H1 (cell line): ENCODE data around the gene KDM6A.

ENCODE experiments used
- CEBPB ChIP-seq: IDR thresholded peaks from 2 replicates; pipeline ENCODE4 v1.6.1; 2012; ENCODE audit warnings: low read depth, low read length
- CHD1 ChIP-seq: IDR thresholded peaks from 2 replicates; pipeline ENCODE4 v1.6.1; 2012; ENCODE audit warnings: low read depth, low read length, improper control_type of control experiment
- CREB1 ChIP-seq: IDR thresholded peaks from 2 replicates; pipeline ENCODE4 v1.6.1; 2012; ENCODE audit warnings: inconsistent platforms
- GABPA ChIP-seq: IDR thresholded peaks from 2 replicates; pipeline ENCODE4 v1.6.1; 2011; ENCODE audit warnings: mild to moderate bottlenecking, low read length, moderate library complexity, borderline replicate concordance; ENCODE audit not compliant: insufficient read depth
- JUN ChIP-seq: IDR thresholded peaks from 2 replicates; pipeline ENCODE4 v1.6.1; 2011; ENCODE audit warnings: low read depth, mild to moderate bottlenecking, improper control_type of control experiment, low read length
- PHF8 ChIP-seq: fragments of 200-600 bp; sonication (generic); conservative IDR thresholded peaks from 2 replicates; pipeline ENCODE4 v1.7.1; 2012; ENCODE audit warnings: low read depth, mild to moderate bottlenecking, inconsistent platforms, low read length, moderate library complexity
- POLR2A ChIP-seq, 2 experiments: IDR thresholded peaks; 1 replicate in 1 of 2; 2 replicates in 1 of 2; pipeline ENCODE4 v1.6.1; 2011; ENCODE audit warnings: low read depth in 2 of 2, low read length in 2 of 2, mild to moderate bottlenecking in 2 of 2; ENCODE audit errors: control extremely low read depth in 1 of 2
- TCF12 ChIP-seq: IDR thresholded peaks from 2 replicates; pipeline ENCODE4 v1.6.1; 2011; ENCODE audit warnings: low read depth, mild to moderate bottlenecking, low read length
- ZNF274 ChIP-seq: IDR thresholded peaks from 2 replicates; pipeline ENCODE4 v1.7.0; 2012; ENCODE audit warnings: low read length, borderline replicate concordance; ENCODE audit errors: extremely low read depth
- TF ChIP-seq, protein P1 (sequence below), 3 experiments: IDR thresholded peaks; 1 replicate in 2 of 3; 2 replicates in 1 of 3; pipeline versions ENCODE4 v1.5.1 to v1.6.1; 2011; ENCODE audit warnings: low read length in 3 of 3, mild to moderate bottlenecking in 3 of 3, inconsistent platforms in 2 of 3, low read depth in 1 of 3, moderate library complexity in 1 of 3; ENCODE audit not compliant: insufficient read depth in 1 of 3; ENCODE audit errors: control extremely low read depth in 1 of 3

GRCh38 chrX:44899946-44900345, 27.0 kb downstream of the KDM6A start:
- no peak for TF ChIP-seq POLR2A (IDR thresholded peaks at IDR 0.05; ENCODE audit: control extremely low read depth in 1 of 2, low read depth in 2 of 2, low read length in 2 of 2)
- no peak for TF ChIP-seq JUN
- TF ChIP-seq ZNF274, result no peak
- TF ChIP-seq, protein P1, sequence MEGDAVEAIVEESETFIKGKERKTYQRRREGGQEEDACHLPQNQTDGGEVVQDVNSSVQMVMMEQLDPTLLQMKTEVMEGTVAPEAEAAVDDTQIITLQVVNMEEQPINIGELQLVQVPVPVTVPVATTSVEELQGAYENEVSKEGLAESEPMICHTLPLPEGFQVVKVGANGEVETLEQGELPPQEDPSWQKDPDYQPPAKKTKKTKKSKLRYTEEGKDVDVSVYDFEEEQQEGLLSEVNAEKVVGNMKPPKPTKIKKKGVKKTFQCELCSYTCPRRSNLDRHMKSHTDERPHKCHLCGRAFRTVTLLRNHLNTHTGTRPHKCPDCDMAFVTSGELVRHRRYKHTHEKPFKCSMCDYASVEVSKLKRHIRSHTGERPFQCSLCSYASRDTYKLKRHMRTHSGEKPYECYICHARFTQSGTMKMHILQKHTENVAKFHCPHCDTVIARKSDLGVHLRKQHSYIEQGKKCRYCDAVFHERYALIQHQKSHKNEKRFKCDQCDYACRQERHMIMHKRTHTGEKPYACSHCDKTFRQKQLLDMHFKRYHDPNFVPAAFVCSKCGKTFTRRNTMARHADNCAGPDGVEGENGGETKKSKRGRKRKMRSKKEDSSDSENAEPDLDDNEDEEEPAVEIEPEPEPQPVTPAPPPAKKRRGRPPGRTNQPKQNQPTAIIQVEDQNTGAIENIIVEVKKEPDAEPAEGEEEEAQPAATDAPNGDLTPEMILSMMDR (IDR thresholded peaks at IDR 0.05; ENCODE audit: control extremely low read depth in 1 of 3, insufficient read depth in 1 of 3, low read depth in 1 of 3, low read length in 3 of 3), result no peak
- no peak for TF ChIP-seq CHD1
- TF ChIP-seq GABPA, result no peak
- TF ChIP-seq PHF8, result no peak
- TF ChIP-seq TCF12, result no peak
- TF ChIP-seq CEBPB, result no peak
- TF ChIP-seq CREB1, result no peak
